Endodermal cell (in vitro differentiated cells): Measurements from ENCODE around the gene PRPF31. TPM values are rescaled to one million over a fixed set of nuclear protein-coding genes. Genes with fewer than 3 reads are reported as not detected.

Experiments used
- DNase-seq: peaks from one replicate; pipeline ENCODE4 v3.0.0-alpha.2; 2017
- H3K27ac ChIP-seq: 2 replicates; pipeline ENCODE4 v1.5.1; 2013; ENCODE audit warnings: mild to moderate bottlenecking, low read depth, low read length, moderate library complexity
- H3K27me3 ChIP-seq: 2 replicates; pipeline ENCODE4 v1.6.1; 2013; ENCODE audit warnings: mild to moderate bottlenecking, low read length, moderate library complexity; ENCODE audit not compliant: insufficient read depth, control insufficient read depth, poor library complexity, severe bottlenecking
- H3K36me3 ChIP-seq: 2 replicates; pipeline ENCODE4 v1.7.0; 2013; ENCODE audit warnings: mild to moderate bottlenecking, low read length, moderate library complexity; ENCODE audit not compliant: control insufficient read depth, insufficient read depth
- H3K4me1 ChIP-seq: one replicate; pipeline ENCODE4 v1.7.0; 2013; ENCODE audit warnings: low read length; ENCODE audit not compliant: control insufficient read depth, insufficient read depth
- H3K4me3 ChIP-seq: 2 replicates; pipeline ENCODE4 v1.5.1; 2013; ENCODE audit warnings: mild to moderate bottlenecking, low read length, moderate library complexity
- H3K9ac ChIP-seq: 2 replicates; pipeline ENCODE4 v1.6.1; 2013; ENCODE audit warnings: mild to moderate bottlenecking, low read length, moderate library complexity; ENCODE audit not compliant: poor library complexity, severe bottlenecking; ENCODE audit errors: extremely low read depth
- H3K9me3 ChIP-seq: 2 replicates; pipeline ENCODE4 v1.6.1; 2013; ENCODE audit warnings: mild to moderate bottlenecking, low read length, moderate library complexity; ENCODE audit not compliant: control insufficient read depth
- H3K27ac Mint-ChIP-seq: 2 replicates; pipeline ENCODE4 v1.8.0; 2020; ENCODE audit warnings: mixed read lengths
- H3K27me3 Mint-ChIP-seq: 2 replicates; pipeline ENCODE4 v1.8.0; 2021; ENCODE audit warnings: mild to moderate bottlenecking, mixed read lengths; ENCODE audit not compliant: insufficient read depth
- H3K36me3 Mint-ChIP-seq: 2 replicates; pipeline ENCODE4 v1.8.0; 2020; ENCODE audit warnings: low read depth, mixed read lengths
- H3K4me1 Mint-ChIP-seq: 2 replicates; pipeline ENCODE4 v1.8.0; 2020; ENCODE audit warnings: mixed read lengths
- H3K4me3 Mint-ChIP-seq: 2 replicates; pipeline ENCODE4 v1.8.0; 2020; ENCODE audit warnings: mild to moderate bottlenecking, moderate library complexity, mixed read lengths
- H3K9me3 Mint-ChIP-seq: 2 replicates; pipeline ENCODE4 v1.8.0; 2020; ENCODE audit warnings: mild to moderate bottlenecking, mixed read lengths
- whole genome bisulfite sequencing, 2 experiments: methylation state at CpG; one replicate each; pipeline versions ENCODE4 v1.1.5 to v1.1.7; 2013; ENCODE audit warnings: missing lambda C conversion rate in 2 of 2, mixed read lengths in 1 of 2; ENCODE audit not compliant: insufficient coverage in 1 of 2, insufficient read length in 1 of 2; 5-methylcytosine and 5-hydroxymethylcytosine counted together
- total RNA-seq, 2 donors: library from RNA; stranded (reverse); fragmentation: NEBNext Ultra II Directional in 1 of 2; extraction: Animal tissue kit (Norgen Biotek cat#: 25700) in 1 of 2; gene quantifications; 2 replicates in 1 of 2; 3 replicates in 1 of 2; pipeline ENCODE4 v1.2.1, GENCODE V29; 2021
- TF ChIP-seq, protein P1 (sequence below): fragments of 200-600 bp; sonication (generic); conservative IDR thresholded peaks from 2 replicates; pipeline ENCODE4 v1.5.0; 2021; ENCODE audit warnings: antibody characterized with exemption, mild to moderate bottlenecking

PRPF31 gene
- total RNA-seq, 2 donors from 2014 or later, result 79.0 to 85.5 TPM

DNA sequence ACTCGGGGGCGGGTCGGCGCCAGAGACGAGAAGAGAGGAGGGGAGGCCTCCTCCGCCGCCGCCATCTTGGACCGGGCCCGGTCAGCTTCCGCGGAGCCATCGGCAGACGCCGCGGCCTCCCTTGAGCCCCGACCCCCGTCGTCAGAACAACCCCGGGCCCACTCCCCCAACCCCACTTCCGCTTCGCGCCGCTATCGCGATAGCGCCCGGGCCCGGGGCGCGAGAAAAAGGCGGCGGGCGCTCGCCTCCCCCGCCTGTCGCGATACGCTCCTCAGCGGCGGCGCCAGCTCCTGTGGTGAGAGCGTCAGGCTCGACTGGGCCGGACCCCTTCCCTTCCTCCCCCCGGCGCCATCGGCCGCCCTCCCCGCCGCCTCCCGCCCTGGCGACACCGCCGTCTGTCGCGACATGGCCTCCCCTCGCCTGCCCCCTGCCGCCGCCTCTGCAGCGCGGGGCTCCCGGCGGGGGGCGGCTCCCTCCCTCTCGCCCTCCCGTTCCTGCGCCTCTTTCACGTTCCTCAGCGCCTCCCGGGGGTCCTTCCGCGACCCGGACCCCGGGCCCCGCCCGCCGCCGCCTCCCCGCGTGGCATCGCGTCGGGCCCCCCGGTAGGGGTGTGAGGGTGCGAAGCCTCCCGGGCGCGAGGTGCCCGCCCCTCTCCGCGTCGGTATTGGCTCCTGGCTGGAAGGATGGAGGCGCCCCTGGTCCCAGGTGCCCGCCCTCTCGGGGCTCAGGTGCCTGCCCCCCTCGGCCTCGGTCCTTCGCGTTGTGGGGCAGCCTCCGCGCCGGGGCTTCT lies 22.3 kb downstream of the PRPF31 start, which contains the start of gene CNOT3:
Gene CNOT3, plus strand, starts transcription at position 64 of the 790 bp plus-strand sequence. CDS start 5,217 bp downstream, outside the sequence.
- peak within 1 kb of the TSS; percentile 89 for H3K4me3 ChIP-seq
- peak within 1 kb of the TSS; percentile 94 for H3K27ac ChIP-seq
- 0% methylated on average over 18 to 98 of the region's 103 CpGs for WGBS, 2 experiments
- H3K36me3 Mint-ChIP-seq, result peaks cover 24% of the 10 kb centered on the region
- peak within 1 kb of the TSS; percentile 86 for H3K4me3 Mint-ChIP-seq
- TF ChIP-seq, protein P1, sequence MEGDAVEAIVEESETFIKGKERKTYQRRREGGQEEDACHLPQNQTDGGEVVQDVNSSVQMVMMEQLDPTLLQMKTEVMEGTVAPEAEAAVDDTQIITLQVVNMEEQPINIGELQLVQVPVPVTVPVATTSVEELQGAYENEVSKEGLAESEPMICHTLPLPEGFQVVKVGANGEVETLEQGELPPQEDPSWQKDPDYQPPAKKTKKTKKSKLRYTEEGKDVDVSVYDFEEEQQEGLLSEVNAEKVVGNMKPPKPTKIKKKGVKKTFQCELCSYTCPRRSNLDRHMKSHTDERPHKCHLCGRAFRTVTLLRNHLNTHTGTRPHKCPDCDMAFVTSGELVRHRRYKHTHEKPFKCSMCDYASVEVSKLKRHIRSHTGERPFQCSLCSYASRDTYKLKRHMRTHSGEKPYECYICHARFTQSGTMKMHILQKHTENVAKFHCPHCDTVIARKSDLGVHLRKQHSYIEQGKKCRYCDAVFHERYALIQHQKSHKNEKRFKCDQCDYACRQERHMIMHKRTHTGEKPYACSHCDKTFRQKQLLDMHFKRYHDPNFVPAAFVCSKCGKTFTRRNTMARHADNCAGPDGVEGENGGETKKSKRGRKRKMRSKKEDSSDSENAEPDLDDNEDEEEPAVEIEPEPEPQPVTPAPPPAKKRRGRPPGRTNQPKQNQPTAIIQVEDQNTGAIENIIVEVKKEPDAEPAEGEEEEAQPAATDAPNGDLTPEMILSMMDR, result peak; percentile 68
- H3K27me3 Mint-ChIP-seq, result no peaks in the 10 kb centered on the region
- DNase-seq, result no peak
- H3K27ac Mint-ChIP-seq, result peak within 1 kb of the TSS; percentile 94
- peaks cover 8% of the 10 kb centered on the region for H3K9me3 Mint-ChIP-seq
- peaks cover 11% of the 10 kb centered on the region for H3K4me1 ChIP-seq
- peaks cover 31% of the 10 kb centered on the region for H3K4me1 Mint-ChIP-seq
- H3K27me3 ChIP-seq, result no peaks in the 10 kb centered on the region
- H3K36me3 ChIP-seq, result peaks cover 35% of the 10 kb centered on the region
- H3K9ac ChIP-seq, result peak within 1 kb of the TSS; percentile 98
- H3K9me3 ChIP-seq, result peaks cover 5% of the 10 kb centered on the region

DNA sequence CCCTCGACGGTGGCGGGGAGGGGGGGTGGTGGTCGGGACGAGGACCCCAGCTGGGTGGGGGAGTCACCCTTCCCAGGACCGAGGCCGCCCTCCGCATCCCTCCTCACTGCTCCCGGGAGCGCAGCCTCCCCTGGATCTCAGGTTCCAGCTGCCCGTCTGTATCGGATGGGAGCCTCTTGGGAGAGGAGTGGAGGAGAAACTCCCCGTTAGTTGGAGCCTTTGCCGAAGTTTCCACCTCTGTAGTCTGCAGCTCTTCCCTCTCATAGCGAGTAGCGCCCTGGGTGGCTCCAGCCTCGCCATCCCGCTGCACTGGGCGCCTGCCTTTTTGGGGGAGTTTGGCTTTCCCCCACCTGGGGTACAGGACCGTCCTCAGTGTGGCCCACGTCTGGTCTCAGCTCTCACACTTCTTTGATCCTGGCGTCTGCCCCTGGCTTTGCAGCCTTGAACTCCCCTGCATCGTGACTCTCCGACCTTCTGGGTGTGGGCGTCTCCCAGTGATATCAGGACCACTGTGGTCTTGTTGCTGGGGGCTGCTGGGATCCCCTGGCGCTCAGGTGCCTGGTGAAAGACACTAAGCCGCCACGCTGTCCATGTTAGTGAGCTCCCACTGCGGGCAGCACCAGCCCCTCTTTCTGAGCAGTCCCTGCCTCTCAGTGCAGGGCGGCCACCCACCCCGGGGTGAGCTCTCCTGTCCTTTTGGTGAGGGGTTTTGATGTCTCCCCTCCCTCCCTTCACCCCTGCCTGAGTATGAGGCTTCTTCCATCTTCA lies 23.1 kb downstream of the PRPF31 start:
- WGBS, 2 experiments, result 43 to 46% methylated on average over 22 to 26 of the region's 31 CpGs
- peak overlapping the region; percentile 94 for H3K27ac Mint-ChIP-seq
- H3K4me1 Mint-ChIP-seq, result peaks cover 31% of the 10 kb centered on the region
- H3K36me3 Mint-ChIP-seq, result peaks cover 30% of the 10 kb centered on the region
- H3K36me3 ChIP-seq, result peaks cover 43% of the 10 kb centered on the region
- peaks cover 11% of the 10 kb centered on the region for H3K4me1 ChIP-seq
- no peak overlapping the region for H3K27ac ChIP-seq
- H3K4me3 ChIP-seq, result peak overlapping the region; percentile 86
- no peaks in the 10 kb centered on the region for H3K27me3 Mint-ChIP-seq
- H3K4me3 Mint-ChIP-seq, result peak overlapping the region; percentile 86
- peaks cover 2% of the 10 kb centered on the region for H3K9me3 ChIP-seq
- peak overlapping the region; percentile 98 for H3K9ac ChIP-seq
- peak; percentile 58 for DNase-seq
- peaks cover 6% of the 10 kb centered on the region for H3K9me3 Mint-ChIP-seq
- TF ChIP-seq, protein P1, result no peak
- H3K27me3 ChIP-seq, result no peaks in the 10 kb centered on the region

DNA sequence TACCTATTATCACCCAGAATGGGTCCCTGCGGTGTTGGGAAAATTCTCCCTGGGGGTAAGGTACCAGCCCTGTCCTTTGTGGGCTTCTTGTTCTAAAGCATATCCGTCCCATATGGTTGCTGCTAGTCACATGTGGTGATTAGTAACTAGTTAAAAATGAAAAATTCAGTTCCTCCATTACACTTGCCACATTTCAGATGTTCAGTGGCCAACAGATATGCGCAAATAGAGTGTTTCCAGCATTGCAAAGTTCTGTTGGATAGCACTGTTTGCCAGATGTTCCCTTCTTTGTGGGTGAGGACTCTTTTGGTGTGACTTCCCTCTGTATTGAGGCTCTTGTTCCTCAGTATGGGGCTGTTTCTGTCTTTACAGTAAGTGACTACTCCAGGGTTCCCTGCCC lies 25.8 kb downstream of the PRPF31 start:
- no peaks in the 10 kb centered on the region for H3K27me3 ChIP-seq
- Mint-ChIP-seq H3K9me3 (no peaks in the 10 kb centered on the region), H3K4me1 (peaks cover 25% of the 10 kb centered on the region), H3K4me3 (no peak overlapping the region), H3K27me3 (no peaks in the 10 kb centered on the region), H3K27ac (peak overlapping the region; percentile 76), H3K36me3 (peaks cover 48% of the 10 kb centered on the region)
- TF ChIP-seq, protein P1, result no peak
- no peaks in the 10 kb centered on the region for H3K9me3 ChIP-seq
- no peak overlapping the region for H3K4me3 ChIP-seq
- 95 to 100% methylated on average over 1 to 3 of the region's 3 CpGs for WGBS, 2 experiments
- H3K4me1 ChIP-seq, result peaks cover 11% of the 10 kb centered on the region
- H3K9ac ChIP-seq, result no peak overlapping the region
- peaks cover 70% of the 10 kb centered on the region for H3K36me3 ChIP-seq
- no peak overlapping the region for H3K27ac ChIP-seq
- no peak for DNase-seq
